ENCODE measurements around the gene SYT6.

SYT6 gene

DNA sequence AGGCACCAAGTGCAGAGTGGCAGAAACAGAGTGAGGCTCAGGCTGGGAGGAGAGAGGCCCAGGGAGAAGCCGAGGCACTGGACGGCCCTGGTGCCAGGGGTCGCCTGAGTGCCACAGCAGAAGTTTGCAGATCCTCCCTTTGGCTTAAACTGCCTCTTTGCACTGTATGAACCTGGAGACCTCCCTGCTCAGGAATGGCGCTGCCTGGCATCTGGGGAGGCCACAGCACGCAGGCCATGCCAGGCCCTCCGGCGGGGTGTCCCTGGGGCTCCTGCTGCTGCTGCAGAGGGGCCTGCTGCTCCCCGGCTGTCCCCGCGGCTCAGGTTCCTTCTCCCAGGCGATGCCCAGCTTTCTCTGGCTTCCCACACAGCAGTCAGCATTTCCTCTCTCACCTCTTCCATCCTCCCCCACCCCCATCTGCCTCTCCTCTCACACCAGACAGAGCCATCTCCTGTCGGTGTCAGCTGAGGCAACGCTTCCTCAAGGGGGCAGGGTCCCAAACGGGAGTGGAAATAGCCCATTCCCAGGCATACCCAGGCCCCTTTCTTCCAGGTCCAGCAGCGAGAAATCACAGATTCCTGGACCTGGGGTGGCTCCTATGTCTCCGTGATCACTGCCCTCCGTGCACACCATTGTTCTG lies 35.2 kb downstream of the SYT6 start:
- DNase-seq (ENCODE audit: low read depth, low spot score): no peak

DNA sequence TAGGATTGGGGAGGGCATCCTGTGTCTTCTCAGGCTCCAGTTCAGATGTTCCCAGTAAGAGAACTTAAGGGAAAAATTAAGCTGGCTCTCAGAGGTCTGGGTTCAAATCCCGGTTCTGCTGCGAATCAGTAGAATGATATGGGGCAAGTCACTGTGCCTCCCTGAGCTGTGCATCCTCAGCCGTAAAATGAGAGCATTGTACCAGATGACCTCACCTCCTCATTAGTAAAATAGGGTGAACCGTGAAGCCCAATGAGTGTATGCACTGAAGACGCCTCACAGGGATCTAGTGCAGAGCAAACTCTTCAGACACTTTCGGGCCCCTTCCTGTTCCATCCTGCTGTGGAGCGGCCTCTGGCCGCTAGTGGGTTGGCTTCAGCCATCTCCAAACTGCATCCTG lies 36.0 kb downstream of the SYT6 start:
- DNase-seq (ENCODE audit: low read depth, low spot score): no peak

DNA sequence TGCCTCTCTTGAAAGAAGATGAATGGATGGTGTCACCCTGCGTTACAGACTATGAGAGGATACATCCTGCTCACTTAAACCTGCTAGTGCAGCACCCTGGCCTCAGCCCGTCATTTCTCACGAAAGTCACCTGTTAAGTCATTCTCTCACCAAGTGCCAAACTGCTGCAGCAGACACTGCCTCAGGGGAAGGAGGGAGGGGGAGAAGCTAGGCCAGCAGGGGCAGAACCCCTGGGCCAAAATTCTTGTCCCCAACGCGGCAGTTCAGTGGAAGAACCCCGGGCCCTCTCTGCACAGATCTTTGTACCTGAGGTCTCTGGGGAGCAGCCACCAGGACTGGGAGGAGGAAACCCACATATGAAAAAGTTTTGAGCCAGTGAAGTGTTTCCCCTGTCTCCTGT lies 37.6 kb downstream of the SYT6 start:
- DNase-seq (ENCODE audit: low read depth, low spot score): no peak

DNA sequence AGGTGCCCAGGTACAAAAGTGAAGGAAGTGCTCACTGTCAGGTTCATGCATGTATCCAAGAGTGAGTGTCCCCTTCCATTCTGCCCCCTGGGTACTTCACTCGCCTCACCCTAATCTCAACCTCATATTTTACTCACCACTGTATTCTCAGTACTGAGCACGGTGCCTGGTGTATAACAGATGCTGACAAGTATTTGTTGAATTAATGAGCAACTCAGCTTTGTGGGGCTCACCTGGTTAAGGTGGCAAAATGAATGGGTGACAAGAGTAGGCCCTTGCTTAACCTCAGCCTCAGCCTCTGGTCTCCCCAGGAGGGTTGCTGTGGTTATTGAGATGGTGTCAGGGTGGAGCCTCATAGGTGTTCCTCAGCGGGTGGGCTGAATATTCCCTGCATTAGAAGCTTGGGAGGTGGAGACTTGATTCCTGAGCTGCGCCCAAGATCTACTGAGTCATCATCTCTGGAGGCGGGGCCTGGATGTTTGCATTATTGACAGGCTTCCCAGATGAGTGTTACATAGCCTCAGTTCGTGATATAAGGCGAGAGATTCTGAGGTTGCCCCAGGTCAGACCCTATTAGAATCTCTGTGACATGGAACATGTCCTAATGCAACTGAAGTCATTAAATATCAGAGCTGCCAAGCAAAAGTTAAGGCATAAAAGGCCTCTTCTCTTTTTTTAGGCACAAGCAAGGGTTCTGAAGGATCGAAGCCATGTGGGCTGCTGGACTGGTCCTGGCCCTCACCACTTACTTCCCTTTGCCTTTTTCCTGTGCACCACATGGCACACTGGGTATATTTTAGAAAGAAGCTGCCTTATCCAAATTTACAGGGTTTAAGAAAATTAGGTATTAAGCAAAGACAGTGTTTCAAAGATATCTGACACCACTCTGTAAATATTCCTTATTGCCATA lies 39.2 kb downstream of the SYT6 start:
- DNase-seq (ENCODE audit: low read depth, low spot score): no peak

DNA sequence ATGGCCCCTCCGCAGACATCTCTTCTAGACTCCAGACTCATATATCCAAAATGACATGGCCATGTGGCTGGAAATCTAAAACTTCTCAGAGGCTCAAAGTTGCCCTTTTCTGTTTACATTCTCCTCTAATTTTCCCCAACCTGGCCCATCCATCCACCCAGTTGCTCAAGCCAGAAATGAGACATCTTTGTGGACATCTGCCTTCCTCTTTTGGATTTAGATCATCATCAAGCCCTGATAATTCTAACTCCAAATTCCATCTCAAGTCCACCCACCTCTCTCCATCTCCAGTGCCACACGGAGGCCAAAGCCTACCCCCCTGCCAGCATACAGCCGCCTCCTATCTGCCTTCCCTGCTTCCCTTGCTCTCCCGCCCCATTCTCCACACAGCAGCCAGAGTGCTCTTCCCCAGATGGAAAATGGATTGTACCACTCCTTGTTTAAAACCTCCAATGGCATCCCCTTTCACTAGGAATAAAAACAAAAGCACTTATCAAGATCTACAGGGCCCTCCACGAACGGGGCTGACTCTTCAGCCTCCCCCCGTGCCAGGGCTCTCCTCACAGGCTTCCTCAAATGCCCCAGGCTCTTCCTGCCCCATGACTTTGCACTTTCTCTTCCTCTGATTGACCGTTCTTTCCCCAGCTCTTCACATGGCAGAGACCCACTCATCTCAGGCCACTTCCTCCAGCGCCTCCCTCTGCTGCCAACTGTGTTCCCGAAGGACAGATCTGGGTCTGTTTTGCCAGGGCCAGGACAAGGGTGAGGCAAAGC lies 40.1 kb downstream of the SYT6 start:
- DNase-seq (ENCODE audit: low read depth, low spot score): no peak

DNA sequence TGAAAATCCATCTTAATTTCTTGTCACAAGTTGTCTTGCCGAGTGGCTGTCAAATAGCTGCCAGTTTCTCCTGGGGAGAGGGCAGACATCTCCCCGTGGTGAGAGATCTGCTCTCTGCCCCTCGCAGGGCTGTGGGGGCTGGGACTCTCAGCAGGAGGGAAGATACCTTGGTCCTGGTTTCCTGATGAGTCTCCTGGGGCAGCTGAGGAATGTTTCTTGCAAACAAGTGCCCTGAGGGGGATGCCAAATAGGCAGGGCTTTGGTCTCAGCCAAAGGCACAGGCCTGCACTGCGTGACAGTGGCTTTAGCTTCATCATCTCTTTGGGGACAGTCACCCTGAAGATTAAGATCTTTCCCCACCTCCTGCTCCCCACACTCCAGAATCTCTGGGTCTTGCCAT lies 40.9 kb downstream of the SYT6 start:
- no peak for DNase-seq (ENCODE audit: low read depth, low spot score)

DNA sequence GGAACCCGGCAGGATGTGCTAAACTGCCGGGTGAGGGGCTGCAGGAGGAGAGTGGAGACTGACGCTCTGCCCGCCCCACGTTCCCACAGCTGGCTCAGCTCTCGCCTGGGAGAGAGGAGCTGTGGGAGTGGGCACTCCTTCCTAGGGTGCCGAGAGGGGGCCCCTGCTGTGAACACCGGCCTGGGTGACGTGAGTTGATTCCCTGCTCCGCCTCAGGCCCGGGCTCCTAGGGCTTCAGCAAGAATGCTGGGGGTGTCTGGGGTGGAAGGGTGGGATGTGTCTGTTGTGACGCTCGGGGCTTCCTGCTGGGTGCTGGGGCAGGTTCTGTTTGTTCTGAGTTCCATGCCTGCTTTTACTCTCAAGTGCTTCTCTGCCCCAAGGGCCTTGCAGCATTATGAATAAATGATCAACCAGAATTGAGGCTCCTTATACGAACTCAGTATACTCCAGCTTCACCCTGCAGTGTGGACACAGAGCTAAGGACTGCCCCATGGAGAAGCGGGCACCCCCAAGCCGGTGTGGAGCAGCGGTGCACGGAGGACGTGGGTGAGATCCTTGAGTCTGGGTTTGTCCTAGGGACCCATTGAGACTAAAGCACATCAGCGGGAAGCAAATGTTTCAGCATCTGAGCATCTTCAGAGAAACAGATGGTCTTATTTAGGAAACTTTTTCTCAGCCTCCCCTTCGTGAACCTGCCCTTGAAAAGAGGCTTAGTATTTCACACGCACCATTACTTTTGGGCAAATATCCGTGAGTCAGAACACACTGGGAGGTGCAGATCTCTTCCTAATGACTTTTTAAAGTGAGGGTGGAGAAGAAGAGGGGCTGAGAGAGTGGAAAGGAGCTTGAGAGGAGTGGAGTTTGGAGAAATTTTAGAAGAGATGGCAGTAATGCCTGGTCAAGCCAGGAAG lies 41.7 kb downstream of the SYT6 start:
- no peak for DNase-seq (ENCODE audit: low read depth, low spot score)

DNA sequence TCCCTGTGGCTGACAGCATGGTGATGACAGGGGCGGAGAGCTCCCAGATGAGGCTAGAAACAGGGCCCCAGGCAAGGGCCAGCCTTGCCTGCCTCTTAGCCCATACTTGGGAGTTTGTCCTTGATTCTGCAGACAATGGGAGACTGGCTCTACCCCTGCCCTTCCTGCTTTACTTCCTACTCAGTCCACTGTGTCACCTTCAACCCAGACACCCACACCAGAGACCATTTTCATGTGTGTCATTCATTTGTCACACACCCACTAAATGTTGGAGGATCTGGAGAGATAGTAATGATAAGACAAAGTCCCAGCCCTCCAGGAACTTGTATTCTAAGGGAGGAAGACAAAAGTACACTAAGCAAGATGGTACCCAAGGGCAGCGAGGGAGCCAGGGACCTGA lies 43.7 kb downstream of the SYT6 start:
- DNase-seq (ENCODE audit: low read depth, low spot score): no peak

DNA sequence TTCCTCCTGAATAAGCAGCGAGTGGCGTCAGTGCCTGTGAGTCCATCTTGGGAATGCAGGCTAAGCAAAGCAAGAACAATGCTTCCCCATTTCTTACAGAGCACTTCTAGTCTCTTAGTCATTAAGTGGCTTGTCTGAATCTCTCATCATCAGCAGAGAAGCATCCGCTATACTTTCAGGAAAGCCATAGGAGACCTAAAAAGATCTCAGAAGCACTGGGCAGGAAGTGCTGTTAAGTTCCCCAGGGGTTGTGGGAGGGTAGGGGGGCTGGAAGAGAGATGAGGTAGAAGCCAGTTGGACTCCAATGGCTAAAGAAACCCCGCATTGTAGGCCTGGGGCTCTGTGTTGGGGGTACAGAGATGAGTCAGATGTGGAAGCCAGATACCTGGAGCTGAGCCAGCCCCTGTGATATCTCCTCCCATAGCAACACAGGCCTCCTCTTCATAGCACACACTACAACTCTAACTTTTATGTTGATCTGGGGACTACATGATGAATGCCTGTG lies 44.9 kb downstream of the SYT6 start:
- no peak for DNase-seq (ENCODE audit: low read depth, low spot score)

DNA sequence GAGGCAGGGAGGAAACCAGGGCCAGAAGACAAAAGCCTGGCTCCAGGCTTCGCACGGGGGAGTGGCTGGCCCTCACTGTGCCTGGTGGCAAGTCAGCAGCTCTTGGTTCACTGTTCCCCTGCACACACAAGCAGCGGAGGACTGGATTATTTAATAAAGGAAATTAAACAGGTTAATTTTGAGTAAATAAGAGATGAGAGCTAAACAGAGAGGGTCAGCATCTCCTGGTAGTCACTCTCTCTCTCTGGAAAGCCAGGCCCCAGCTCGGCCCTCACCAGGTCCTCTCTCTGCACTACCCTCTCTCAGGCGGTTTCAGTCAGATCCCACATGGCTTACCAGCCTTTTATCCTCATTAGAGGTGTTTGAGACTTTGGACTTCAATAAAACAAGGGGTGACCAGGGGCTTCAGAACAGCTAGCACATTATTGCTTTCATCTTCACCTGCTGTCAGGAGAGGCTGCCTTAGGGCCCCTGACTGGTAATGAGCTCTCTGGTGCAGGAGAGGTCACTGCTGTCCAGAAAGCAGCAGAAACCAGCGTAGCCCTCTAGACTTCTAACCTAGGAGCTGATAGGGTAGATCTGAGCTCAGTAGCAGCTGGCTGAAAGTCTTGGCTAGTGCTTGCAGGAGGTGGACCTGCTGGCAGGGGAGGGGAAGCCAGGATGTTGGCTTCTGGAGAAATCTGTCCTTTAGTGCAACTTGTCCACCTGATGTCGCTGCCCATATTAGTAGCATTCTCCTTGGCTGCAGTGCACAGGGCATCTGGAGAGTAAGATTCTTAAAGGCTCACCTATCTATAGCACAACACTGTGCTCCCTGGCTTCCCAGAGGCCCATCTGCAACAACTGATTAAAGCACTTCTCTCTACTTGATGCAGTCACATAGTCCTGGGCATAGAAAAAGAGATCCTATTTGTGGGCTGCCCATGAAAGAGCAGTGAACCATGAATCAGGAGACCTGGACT lies 45.9 kb downstream of the SYT6 start:
- no peak for DNase-seq (ENCODE audit: low read depth, low spot score)

DNA sequence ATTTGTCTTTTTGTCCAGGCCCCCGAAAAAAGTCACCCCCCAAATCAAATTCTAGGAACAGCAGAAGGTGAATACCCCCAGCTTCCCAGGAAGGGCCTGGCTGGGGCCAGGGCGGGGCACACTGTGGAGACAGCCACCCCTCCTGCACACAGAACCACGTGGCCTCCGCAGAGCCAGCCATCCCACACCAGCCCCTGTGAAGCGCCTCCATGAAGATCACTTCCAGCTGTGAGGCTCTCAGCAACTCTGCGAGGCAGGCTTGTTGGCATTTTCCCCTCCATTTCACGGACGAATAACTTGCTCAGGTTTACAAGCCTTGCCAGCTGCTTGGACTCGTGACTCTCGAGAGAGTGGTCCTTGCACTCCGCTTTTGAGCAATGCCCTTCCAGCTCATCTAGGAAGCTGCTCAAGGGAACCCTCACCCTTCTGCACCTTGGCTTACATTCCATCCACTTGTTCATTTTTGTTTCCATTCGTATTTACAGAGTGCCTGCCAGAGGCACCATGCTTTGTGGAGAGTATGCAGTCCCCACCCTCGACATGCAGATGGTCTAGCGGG lies 48.2 kb downstream of the SYT6 start:
- DNase-seq (ENCODE audit: low read depth, low spot score): no peak

DNA sequence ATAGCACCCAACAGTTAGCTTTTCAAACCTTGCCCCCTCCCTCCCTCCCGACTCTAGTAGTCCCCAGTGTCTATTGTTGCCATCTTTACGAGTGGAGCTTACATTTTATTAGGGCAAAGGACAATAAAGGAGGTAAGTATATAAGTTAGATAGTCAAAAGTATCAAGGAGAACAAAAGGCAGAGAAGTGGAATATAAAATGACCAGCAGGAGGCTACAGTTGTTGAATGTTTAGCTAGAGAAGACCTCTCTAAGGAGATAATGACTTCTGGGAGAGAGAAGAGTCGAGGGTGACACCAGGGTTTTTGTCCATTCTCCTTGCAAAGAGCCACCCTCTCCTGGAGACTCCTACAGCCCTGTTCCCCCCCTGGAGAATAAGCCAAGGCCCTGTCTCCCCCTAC lies 48.7 kb downstream of the SYT6 start:
- no peak for DNase-seq (ENCODE audit: low read depth, low spot score)

DNA sequence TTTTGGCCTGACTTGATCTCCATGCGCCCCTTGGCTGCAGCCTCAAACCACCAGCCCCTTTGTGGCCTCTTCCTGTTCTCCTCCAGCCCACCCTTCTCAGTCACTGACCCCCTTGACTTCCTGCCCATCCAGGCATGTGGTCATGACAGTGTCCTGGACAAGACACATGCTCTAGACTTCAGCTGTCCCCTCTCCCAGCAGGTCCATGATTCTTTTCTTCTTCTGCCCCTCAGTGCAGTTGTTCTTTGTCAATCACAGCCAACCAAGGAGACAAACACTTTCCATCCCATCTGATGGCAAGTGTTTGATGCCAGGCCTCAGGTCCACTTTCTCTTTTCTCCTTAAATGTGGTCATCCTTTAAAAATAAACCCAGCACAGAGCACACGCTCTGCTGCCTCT lies 49.7 kb downstream of the SYT6 start:
- DNase-seq (ENCODE audit: low read depth, low spot score): no peak

DNA sequence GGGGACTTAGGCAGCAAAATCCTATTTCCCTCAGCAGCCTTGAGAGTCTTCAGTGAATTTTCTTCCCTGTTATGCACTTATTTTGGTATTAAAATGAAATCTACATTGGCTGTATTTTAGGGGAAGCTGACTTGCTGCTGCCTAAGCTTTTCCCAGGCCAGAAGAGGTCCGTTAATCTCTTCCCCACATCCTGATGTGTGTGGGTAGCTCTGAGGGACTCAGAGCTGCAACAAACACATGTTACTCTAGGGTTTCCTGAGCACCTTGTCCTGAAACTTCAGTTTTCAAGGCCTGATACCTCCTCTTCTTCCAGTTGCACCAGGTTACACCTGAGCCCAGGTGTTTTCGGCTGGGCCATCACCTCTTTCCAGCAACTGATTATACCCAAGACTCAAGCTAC lies 51.5 kb downstream of the SYT6 start:
- DNase-seq (ENCODE audit: low read depth, low spot score): no peak

DNA sequence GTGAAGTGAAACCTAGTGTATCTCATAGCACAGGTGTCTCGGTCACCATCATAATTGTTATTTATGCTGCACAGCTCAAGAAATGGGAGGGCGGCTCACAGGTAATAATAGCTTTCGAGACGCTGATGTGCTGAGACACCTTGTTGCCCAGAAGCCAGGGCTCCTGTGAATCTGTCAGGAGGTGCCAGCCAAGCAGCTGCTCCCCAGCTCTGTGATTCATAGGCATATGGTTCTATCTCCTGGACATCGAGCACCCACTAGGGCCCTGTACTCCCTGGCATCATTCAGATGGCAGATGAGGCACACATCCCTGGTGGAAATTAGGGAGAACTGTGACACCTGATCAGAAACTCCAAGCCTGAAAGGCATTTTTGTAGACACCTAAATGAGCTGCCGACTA lies 53.5 kb downstream of the SYT6 start:
- DNase-seq (ENCODE audit: low read depth, low spot score): no peak

DNA sequence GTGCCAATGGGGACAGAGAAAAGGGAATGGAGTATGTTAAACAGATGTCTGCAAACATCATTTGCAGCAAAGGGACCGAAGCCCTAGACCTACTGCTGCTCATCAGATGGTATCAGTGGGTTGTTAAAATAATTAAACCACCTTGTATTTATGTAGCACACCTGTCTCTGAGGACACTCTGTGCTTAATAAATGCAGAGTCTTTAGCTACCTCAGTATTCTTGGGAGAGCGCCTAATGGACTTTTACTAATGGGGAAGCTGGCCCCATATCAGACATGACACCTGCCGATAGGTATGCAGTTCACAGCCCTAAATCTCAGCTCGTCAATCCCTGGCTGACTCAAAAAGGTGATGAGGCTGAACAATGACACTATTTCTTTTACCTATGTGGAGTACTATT lies 54.4 kb downstream of the SYT6 start:
- no peak for DNase-seq (ENCODE audit: low read depth, low spot score)

DNA sequence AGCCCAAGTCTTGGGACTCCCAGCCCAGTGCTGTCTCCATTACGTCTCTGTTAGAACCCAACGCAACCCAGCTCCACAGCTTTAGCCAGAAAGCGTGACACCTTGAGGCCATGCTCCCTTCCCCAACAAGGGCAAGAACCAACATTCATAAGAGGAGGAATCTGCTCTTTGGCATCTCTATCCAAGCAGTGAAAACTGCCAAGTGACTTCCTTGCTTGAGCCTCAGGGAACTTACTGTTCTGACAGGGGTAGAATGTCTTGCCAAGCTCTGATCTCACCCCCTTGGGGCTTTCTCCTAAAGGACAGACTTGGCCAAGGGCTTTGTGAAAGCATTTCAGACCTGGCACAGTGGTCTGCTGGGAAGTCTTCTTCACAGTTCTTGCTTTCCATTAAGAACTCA lies 56.6 kb downstream of the SYT6 start:
- no peak for DNase-seq (ENCODE audit: low read depth, low spot score)

DNA sequence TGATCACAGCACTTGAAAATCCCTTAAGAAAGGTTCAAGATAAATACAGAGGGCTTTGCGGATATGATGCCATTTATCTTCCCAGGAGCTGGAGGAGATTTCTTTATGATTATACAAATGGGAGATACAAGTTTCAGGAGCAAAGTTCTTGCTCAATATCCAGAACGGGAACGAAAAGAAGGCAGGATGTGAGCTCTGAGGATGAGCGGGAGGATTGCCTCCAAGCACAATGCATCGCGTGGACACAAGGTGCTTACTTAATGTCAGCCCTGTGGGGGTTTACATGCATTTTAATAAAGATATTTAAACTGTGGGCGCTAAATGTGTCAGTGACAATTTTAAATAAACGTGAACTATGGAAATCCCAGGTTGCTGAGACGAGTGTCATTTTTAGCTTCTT lies 59.0 kb downstream of the SYT6 start:
- DNase-seq (ENCODE audit: low read depth, low spot score): no peak

DNA sequence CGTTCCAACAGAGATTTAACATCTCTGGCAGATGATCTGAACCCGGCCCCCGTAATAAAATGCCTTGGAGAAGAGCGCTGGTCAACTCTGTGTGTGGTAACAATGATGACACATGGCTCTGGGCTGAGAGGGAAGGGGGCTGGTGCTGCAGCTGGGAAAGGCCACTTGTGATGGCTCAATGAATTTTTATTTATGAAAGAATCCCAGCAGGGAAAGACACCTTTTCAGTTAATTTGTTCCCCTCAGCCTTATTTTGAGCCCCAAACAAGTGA lies 59.4 kb downstream of the SYT6 start:
- DNase-seq (ENCODE audit: low read depth, low spot score): no peak
